GM06990 (cell line): ENCODE results near the gene ORC3.

Experiments
- DNase-seq: peaks from one replicate; pipeline ENCODE4 v3.0.0-alpha.2; 2011; ENCODE audit not compliant: insufficient read length; ENCODE audit errors: extremely low read depth
- H3K27me3 ChIP-seq: replicated peaks from 2 replicates; pipeline ENCODE4 v1.6.0; 2011; ENCODE audit warnings: low read length; ENCODE audit not compliant: control insufficient read depth, insufficient read depth
- H3K36me3 ChIP-seq: 2 replicates; pipeline ENCODE4 v1.5.1; 2011; ENCODE audit warnings: low read length; ENCODE audit not compliant: control insufficient read depth, insufficient read depth
- H3K4me3 ChIP-seq: replicated peaks from 2 replicates; pipeline ENCODE4 v1.5.1; 2011; ENCODE audit warnings: low read depth, mild to moderate bottlenecking, control low read depth, low read length
- CTCF ChIP-seq: IDR thresholded peaks from 2 replicates; pipeline ENCODE4 v1.5.1; 2011; ENCODE audit warnings: low read length, control low read depth, mild to moderate bottlenecking, inconsistent platforms; ENCODE audit not compliant: insufficient read depth, poor library complexity, severe bottlenecking

Gene ORC3

GRCh38 chr6:87663434-87663833 lies 73.5 kb downstream of the ORC3 start:
- DNase-seq: no peak
- no peaks in the 10 kb centered on the region; the same call in none of the 2 replicates for H3K36me3 ChIP-seq
- TF ChIP-seq CTCF: no peak
- H3K27me3 ChIP-seq: no peaks in the 10 kb centered on the region
- no peak overlapping the region for H3K4me3 ChIP-seq

GRCh38 chr6:87664921-87665485 lies 75.1 kb downstream of the ORC3 start:
- no peaks in the 10 kb centered on the region for H3K27me3 ChIP-seq
- no peak for TF ChIP-seq CTCF
- H3K36me3 ChIP-seq: no peaks in the 10 kb centered on the region; the same call in none of the 2 replicates

GRCh38 chr6:87667032-87667431 lies 77.1 kb downstream of the ORC3 start:
- H3K4me3 ChIP-seq: no peak overlapping the region
- DNase-seq: no peak
- peaks cover 3% of the 10 kb centered on the region for H3K36me3 ChIP-seq
- no peak for TF ChIP-seq CTCF
- H3K27me3 ChIP-seq: no peaks in the 10 kb centered on the region

More at GRCh38 chr6:87664921-87665485, 75.1 kb downstream of the ORC3 start:
- no peak overlapping the region for H3K4me3 ChIP-seq
- no peak for DNase-seq

GRCh38 chr6:87668013-87668412 lies 78.1 kb downstream of the ORC3 start:
- TF ChIP-seq CTCF: no peak
- H3K4me3 ChIP-seq: no peak overlapping the region
- no peak for DNase-seq
- peaks cover 3% of the 10 kb centered on the region for H3K36me3 ChIP-seq
- H3K27me3 ChIP-seq: no peaks in the 10 kb centered on the region

- DNase-seq: no peak
- TF ChIP-seq CTCF: no peak
- peaks cover 7% of the 10 kb centered on the region for H3K36me3 ChIP-seq
- H3K4me3 ChIP-seq: no peak overlapping the region
- H3K27me3 ChIP-seq: no peaks in the 10 kb centered on the region
These were observed 79.1 kb downstream of the ORC3 start for GRCh38 chr6:87669051-87669450.

- DNase-seq: no peak
- TF ChIP-seq CTCF: no peak
- no peak overlapping the region for H3K4me3 ChIP-seq
- H3K27me3 ChIP-seq: no peaks in the 10 kb centered on the region
- peaks cover 11% of the 10 kb centered on the region for H3K36me3 ChIP-seq
These were observed 80.8 kb downstream of the ORC3 start for GRCh38 chr6:87670707-87671106.
